CD14-positive monocyte (primary cell): ENCODE data around the gene GNG4. TPM values are rescaled to one million over a fixed set of nuclear protein-coding genes. Genes with fewer than 3 reads are reported as not detected.
A peak's percentile ranks its signal among the peaks of the same experiment; 100 is the strongest.

Experiments used
- DNase-seq, 3 donors: peaks; one replicate each; pipeline ENCODE4 v3.0.0-alpha.2; 2011 to 2022
- H2AFZ ChIP-seq: 2 replicates; pipeline ENCODE4 v1.6.0; 2012; ENCODE audit warnings: mild to moderate bottlenecking, low read depth, low read length, inconsistent platforms; ENCODE audit not compliant: insufficient read depth, poor library complexity, severe bottlenecking
- H3K27ac ChIP-seq, 2 donors: 1 replicate in 1 of 2; 2 replicates in 1 of 2; pipeline ENCODE4 v1.5.1; 2012 to 2013; ENCODE audit warnings: low read length in 2 of 2, control low read depth in 1 of 2, inconsistent platforms in 1 of 2, low read depth in 1 of 2, mild to moderate bottlenecking in 1 of 2
- H3K27me3 ChIP-seq, 2 donors: one replicate each; pipeline versions ENCODE4 v1.6.0 to v1.6.1; 2011 to 2013; ENCODE audit warnings: low read length in 2 of 2; ENCODE audit not compliant: control insufficient read depth in 2 of 2, insufficient read depth in 2 of 2
- H3K36me3 ChIP-seq, 2 donors: replicated peaks in 1 of 2; 1 replicate in 1 of 2; 2 replicates in 1 of 2; pipeline versions ENCODE4 v1.5.1 to v1.6.1; 2012 to 2013; ENCODE audit warnings: low read length in 2 of 2, control low read depth in 1 of 2, inconsistent platforms in 1 of 2, mild to moderate bottlenecking in 1 of 2; ENCODE audit not compliant: insufficient read depth in 2 of 2, control insufficient read depth in 1 of 2
- H3K4me1 ChIP-seq, 2 donors: 1 replicate in 1 of 2; 2 replicates in 1 of 2; pipeline versions ENCODE4 v1.5.1 to v1.6.1; 2012 to 2013; ENCODE audit warnings: low read length in 2 of 2, control low read depth in 1 of 2, inconsistent platforms in 1 of 2, mild to moderate bottlenecking in 1 of 2, moderate library complexity in 1 of 2; ENCODE audit not compliant: insufficient read depth in 2 of 2, control insufficient read depth in 1 of 2
- H3K4me2 ChIP-seq: replicated peaks from 2 replicates; pipeline ENCODE3; 2012; ENCODE audit warnings: low read length, moderate library complexity, mild to moderate bottlenecking; ENCODE audit not compliant: poor library complexity, severe bottlenecking; ENCODE audit errors: extremely low read depth
- H3K4me3 ChIP-seq, 3 experiments: fragments of 200-600 bp in 1 of 3; sonication (generic) in 1 of 3; replicated peaks in 1 of 3; 1 replicate in 2 of 3; 2 replicates in 1 of 3; pipeline ENCODE4 v1.5.1; 2011 to 2013; ENCODE audit warnings: low read length in 3 of 3, mild to moderate bottlenecking in 3 of 3, control low read depth in 2 of 3, low read depth in 2 of 3, inconsistent platforms in 1 of 3, moderate library complexity in 1 of 3
- H3K79me2 ChIP-seq: 2 replicates; pipeline ENCODE4 v1.6.0; 2012; ENCODE audit warnings: mild to moderate bottlenecking, control low read depth, inconsistent platforms, low read length, moderate library complexity; ENCODE audit not compliant: insufficient read depth
- H3K9ac ChIP-seq: 2 replicates; pipeline ENCODE4 v1.6.0; 2017; ENCODE audit warnings: low read length, mild to moderate bottlenecking; ENCODE audit not compliant: insufficient read depth, poor library complexity, severe bottlenecking
- H3K9me3 ChIP-seq, 2 donors: replicated peaks in 1 of 2; 1 replicate in 1 of 2; 2 replicates in 1 of 2; pipeline versions ENCODE4 v1.5.1 to v1.6.1; 2012 to 2013; ENCODE audit warnings: low read length in 2 of 2, control low read depth in 1 of 2; ENCODE audit not compliant: control insufficient read depth in 1 of 2, insufficient read depth in 1 of 2
- H4K20me1 ChIP-seq: 2 replicates; pipeline ENCODE4 v1.6.0; 2012; ENCODE audit warnings: mild to moderate bottlenecking, low read length, control low read depth, moderate library complexity; ENCODE audit not compliant: insufficient read depth
- H3K27ac Mint-ChIP-seq, 7 donors: one replicate each; pipeline ENCODE4 v1.8.0; 2020; ENCODE audit warnings: mild to moderate bottlenecking in 7 of 7, mixed read lengths in 7 of 7, moderate library complexity in 6 of 7, inconsistent platforms in 2 of 7
- H3K27me3 Mint-ChIP-seq, 3 donors: one replicate each; pipeline ENCODE4 v1.8.0; 2021 to 2022; ENCODE audit warnings: low read depth in 3 of 3, mild to moderate bottlenecking in 3 of 3, mixed read lengths in 3 of 3, moderate library complexity in 3 of 3, inconsistent platforms in 1 of 3
- H3K36me3 Mint-ChIP-seq, 2 donors: one replicate each; pipeline ENCODE4 v1.8.0; 2020; ENCODE audit warnings: mixed read lengths in 2 of 2, inconsistent platforms in 1 of 2, mild to moderate bottlenecking in 1 of 2
- H3K4me1 Mint-ChIP-seq: one replicate; pipeline ENCODE4 v1.8.0; 2020; ENCODE audit warnings: mild to moderate bottlenecking, mixed read lengths
- H3K4me3 Mint-ChIP-seq, 2 donors: one replicate each; pipeline ENCODE4 v1.8.0; 2020; ENCODE audit warnings: mild to moderate bottlenecking in 2 of 2, mixed read lengths in 2 of 2, moderate library complexity in 1 of 2
- H3K9me3 Mint-ChIP-seq, 7 donors: one replicate each; pipeline ENCODE4 v1.8.0; 2020 to 2022; ENCODE audit warnings: mixed read lengths in 7 of 7, mild to moderate bottlenecking in 6 of 7, moderate library complexity in 6 of 7, inconsistent platforms in 2 of 7
- WGBS: methylation state at CpG from one replicate; pipeline ENCODE4 v1.1.5; 2013; ENCODE audit warnings: missing lambda C conversion rate; ENCODE audit not compliant: insufficient coverage; 5-methylcytosine and 5-hydroxymethylcytosine counted together
- intact Hi-C, 2 donors: fragments of 100-400 bp; cut with micrococcal nuclease; formaldehyde crosslinking; loops; one replicate each; pipeline versions ENCODE4 v1.15.0 to v1.15.1; 2023
- polyA plus RNA-seq, 3 donors: library from polyadenylated mRNA; depleted of rRNA in 1 of 3; unstranded in 2 of 3; stranded (reverse) in 1 of 3; fragments of 300-500 nt in 2 of 3; fragments of >200 nt in 1 of 3; fragmentation: Illumina TruSeq in 2 of 3; gene quantifications; 1 replicate in 2 of 3; 2 replicates in 1 of 3; pipeline ENCODE4 v1.2.3, GENCODE V29; 2012 to 2021
- TF ChIP-seq, protein P1 (sequence below): fragments of 200-600 bp; IDR thresholded peaks from one replicate; pipeline ENCODE4 v1.8.0; 2022; ENCODE audit warnings: antibody characterized with exemption, mild to moderate bottlenecking

GNG4 gene
- polyA plus RNA-seq, 3 donors: not detected

- H3K36me3 ChIP-seq: peaks cover 27 to 31% of the 10 kb centered on the region in 2 donors
- intact Hi-C loops: loop anchor here (10.0 kb wide), 2 partner anchors 133 to 143 kb away; no protein-coding TSS in a partner anchor
- H3K9me3 ChIP-seq: no peaks in the 10 kb centered on the region
- Mint-ChIP-seq H3K27ac (no peak overlapping the region), H3K36me3 (peaks cover 25 to 34% of the 10 kb centered on the region in 2 donors), H3K4me1 (no peaks in the 10 kb centered on the region), H3K27me3 (peaks cover 19 to 26% (median 24%) of the 10 kb centered on the region in 3 donors), H3K4me3 (no peak overlapping the region), H3K9me3 (peaks cover 0 to 3% (median 0%) of the 10 kb centered on the region in 7 donors)
- no peak overlapping the region for H2AFZ ChIP-seq
- H3K79me2 ChIP-seq: no peaks in the 10 kb centered on the region
- peaks cover 14 to 22% of the 10 kb centered on the region in 2 donors for H3K27me3 ChIP-seq
- no peak overlapping the region for H3K27ac ChIP-seq
- no peak overlapping the region for H3K4me3 ChIP-seq
- H3K4me2 ChIP-seq: no peak overlapping the region
- H3K4me1 ChIP-seq: no peaks in the 10 kb centered on the region
- DNase-seq: no peak
- no peak overlapping the region for H3K9ac ChIP-seq
- TF ChIP-seq, protein P1, sequence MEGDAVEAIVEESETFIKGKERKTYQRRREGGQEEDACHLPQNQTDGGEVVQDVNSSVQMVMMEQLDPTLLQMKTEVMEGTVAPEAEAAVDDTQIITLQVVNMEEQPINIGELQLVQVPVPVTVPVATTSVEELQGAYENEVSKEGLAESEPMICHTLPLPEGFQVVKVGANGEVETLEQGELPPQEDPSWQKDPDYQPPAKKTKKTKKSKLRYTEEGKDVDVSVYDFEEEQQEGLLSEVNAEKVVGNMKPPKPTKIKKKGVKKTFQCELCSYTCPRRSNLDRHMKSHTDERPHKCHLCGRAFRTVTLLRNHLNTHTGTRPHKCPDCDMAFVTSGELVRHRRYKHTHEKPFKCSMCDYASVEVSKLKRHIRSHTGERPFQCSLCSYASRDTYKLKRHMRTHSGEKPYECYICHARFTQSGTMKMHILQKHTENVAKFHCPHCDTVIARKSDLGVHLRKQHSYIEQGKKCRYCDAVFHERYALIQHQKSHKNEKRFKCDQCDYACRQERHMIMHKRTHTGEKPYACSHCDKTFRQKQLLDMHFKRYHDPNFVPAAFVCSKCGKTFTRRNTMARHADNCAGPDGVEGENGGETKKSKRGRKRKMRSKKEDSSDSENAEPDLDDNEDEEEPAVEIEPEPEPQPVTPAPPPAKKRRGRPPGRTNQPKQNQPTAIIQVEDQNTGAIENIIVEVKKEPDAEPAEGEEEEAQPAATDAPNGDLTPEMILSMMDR: no peak
- 59% methylated on average over 2 of the region's 5 CpGs for WGBS
- H4K20me1 ChIP-seq: peaks cover 35% of the 10 kb centered on the region
Observed at GRCh38 chr1:235657747-235658526, 8.4 kb upstream of the GNG4 start.

- Mint-ChIP-seq H3K27ac (peak overlapping the region in 1 of 7 donors; percentile 39), H3K9me3 (peaks cover 0 to 3% (median under 1%) of the 10 kb centered on the region in 7 donors), H3K4me1 (no peaks in the 10 kb centered on the region), H3K4me3 (no peak overlapping the region), H3K27me3 (peaks cover 26 to 33% (median 31%) of the 10 kb centered on the region in 3 donors), H3K36me3 (peaks cover 18 to 28% of the 10 kb centered on the region in 2 donors)
- Histone ChIP-seq H3K9ac (no peak overlapping the region), H3K27ac (no peak overlapping the region), H3K27me3 (peaks cover 20 to 28% of the 10 kb centered on the region in 2 donors), H3K79me2 (no peaks in the 10 kb centered on the region), H3K9me3 (no peaks in the 10 kb centered on the region), H3K4me2 (no peak overlapping the region), H3K4me3 (no peak overlapping the region), H3K4me1 (no peaks in the 10 kb centered on the region), H3K36me3 (peaks cover 20 to 24% of the 10 kb centered on the region in 2 donors), H4K20me1 (peaks cover 29% of the 10 kb centered on the region), H2AFZ (no peak overlapping the region)
- TF ChIP-seq, protein P1: no peak
- intact Hi-C loops: loop anchor here (10.0 kb wide), 2 partner anchors 132 to 142 kb away; no protein-coding TSS in a partner anchor
- no peak for DNase-seq
- WGBS: 92% methylated on average over 2 of the region's 5 CpGs
Observed at GRCh38 chr1:235657269-235657668, 7.7 kb upstream of the GNG4 start.
